AG20443 (cell line): ENCODE results near the gene ANKRD50.
A peak's percentile ranks its signal among the peaks of the same experiment; 100 is the strongest.

Source experiments
- DNase-seq: peaks from one replicate; pipeline ENCODE4 v3.0.0; 2012; ENCODE audit warnings: low spot score, mixed read lengths

ANKRD50 gene

GRCh38 chr4:124712372-124713184 is at the start of gene ANKRD50:
Gene ANKRD50 (minus strand): TSS chr4:124712732. CDS start chr4:124710511, 2,221 bp downstream.
- peak; percentile 95 for DNase-seq

GRCh38 chr4:124757126-124757525 is 44.6 kb upstream of the ANKRD50 start:
- DNase-seq: no peak

GRCh38 chr4:124754681-124755080 is 42.1 kb upstream of the ANKRD50 start:
- no peak for DNase-seq

- no peak for DNase-seq
Observed at GRCh38 chr4:124753941-124754581, 41.5 kb upstream of the ANKRD50 start.

GRCh38 chr4:124749421-124749820 is 36.9 kb upstream of the ANKRD50 start:
- DNase-seq: no peak

- DNase-seq: no peak
Observed at GRCh38 chr4:124748965-124749364, 36.4 kb upstream of the ANKRD50 start.

GRCh38 chr4:124745985-124746801 is 33.7 kb upstream of the ANKRD50 start:
- no peak for DNase-seq

- DNase-seq: no peak
Observed at GRCh38 chr4:124743711-124744110, 31.2 kb upstream of the ANKRD50 start.

GRCh38 chr4:124740501-124740900 is 28.0 kb upstream of the ANKRD50 start:
- no peak for DNase-seq

GRCh38 chr4:124738994-124739393 is 26.5 kb upstream of the ANKRD50 start:
- no peak for DNase-seq

GRCh38 chr4:124737619-124738018 is 25.1 kb upstream of the ANKRD50 start:
- no peak for DNase-seq

GRCh38 chr4:124736526-124736925 is 24.0 kb upstream of the ANKRD50 start:
- no peak for DNase-seq

GRCh38 chr4:124727331-124727890 is 14.9 kb upstream of the ANKRD50 start:
- DNase-seq: no peak

GRCh38 chr4:124726269-124726668 is 13.7 kb upstream of the ANKRD50 start:
- no peak for DNase-seq

- DNase-seq: no peak
Observed at GRCh38 chr4:124722071-124722470, 9.5 kb upstream of the ANKRD50 start.

- no peak for DNase-seq
Observed at GRCh38 chr4:124717101-124717500, 4.6 kb upstream of the ANKRD50 start.

- peak; percentile 72 for DNase-seq
Observed at GRCh38 chr4:124713185-124713592, 657 bp upstream of the ANKRD50 start.

- DNase-seq: peak; percentile 59
Observed at GRCh38 chr4:124711471-124712371, 811 bp downstream of the ANKRD50 start.

- DNase-seq: no peak
Observed at GRCh38 chr4:124710911-124711310, 1.6 kb downstream of the ANKRD50 start.

- no peak for DNase-seq
Observed at GRCh38 chr4:124710015-124710741, 2.4 kb downstream of the ANKRD50 start.
